Endothelial cell of umbilical vein (primary cell): Measurements from ENCODE around the gene TFAM.

Experiments
- CTCF ChIP-seq, 2 donors: IDR thresholded peaks; 1 replicate in 1 of 2; 2 replicates in 1 of 2; pipeline ENCODE4 v1.5.1; 2011; ENCODE audit warnings: low read length in 2 of 2, mild to moderate bottlenecking in 2 of 2, moderate library complexity in 2 of 2, control low read depth in 1 of 2, inconsistent platforms in 1 of 2, low read depth in 1 of 2; ENCODE audit not compliant: insufficient read depth in 1 of 2; ENCODE audit errors: extremely low read depth in 1 of 2
- MAX ChIP-seq: IDR thresholded peaks from 2 replicates; pipeline ENCODE4 v1.6.1; 2011; ENCODE audit not compliant: insufficient read depth, insufficient read length
- POLR2A ChIP-seq: IDR thresholded peaks from 2 replicates; pipeline ENCODE4 v1.6.1; 2012; ENCODE audit warnings: low read depth, mild to moderate bottlenecking, control low read depth, low read length
- POLR2AphosphoS5 ChIP-seq: IDR thresholded peaks from 2 replicates; pipeline ENCODE4 v1.6.1; 2012; ENCODE audit warnings: low read depth, mild to moderate bottlenecking, control low read depth, low read length, moderate library complexity; ENCODE audit not compliant: insufficient read depth

GRCh38 chr10:58438340-58438871, 53.2 kb downstream of the TFAM start:
- no peak for TF ChIP-seq CTCF (IDR thresholded peaks at IDR 0.05; ENCODE audit: extremely low read depth in 1 of 2, insufficient read depth in 1 of 2, low read depth in 1 of 2, low read length in 2 of 2)
- no peak for TF ChIP-seq MAX
- no peak for TF ChIP-seq POLR2A
- TF ChIP-seq POLR2AphosphoS5, result no peak
